ENCODE measurements around the gene SLC35G2.

SLC35G2 gene

GRCh38 chr3:136840252-136840651 lies 21.3 kb downstream of the SLC35G2 start:
- DNase-seq (ENCODE audit: low read depth in 2 of 2), result no peak
- no peak for TF ChIP-seq CTCF (IDR thresholded peaks at IDR 0.05; ENCODE audit: low read depth, low read length)
- no peak overlapping the region for H3K4me3 ChIP-seq (replicated peaks in 1 of 2; ENCODE audit: low read depth in 2 of 2, low read length in 2 of 2)

- no peak for DNase-seq (ENCODE audit: low read depth in 2 of 2)
- no peak for TF ChIP-seq CTCF (IDR thresholded peaks at IDR 0.05; ENCODE audit: low read depth, low read length)
- no peak overlapping the region for H3K4me3 ChIP-seq (replicated peaks in 1 of 2; ENCODE audit: low read depth in 2 of 2, low read length in 2 of 2)
These were observed 23.4 kb downstream of the SLC35G2 start for GRCh38 chr3:136842294-136842693.

GRCh38 chr3:136844724-136845123 lies 25.8 kb downstream of the SLC35G2 start:
- H3K4me3 ChIP-seq (replicated peaks in 1 of 2; ENCODE audit: low read depth in 2 of 2, low read length in 2 of 2), result no peak overlapping the region
- TF ChIP-seq CTCF (IDR thresholded peaks at IDR 0.05; ENCODE audit: low read depth, low read length), result no peak
- peak in 1 of 2 donors; percentile 54 for DNase-seq (ENCODE audit: low read depth in 2 of 2)

GRCh38 chr3:136852180-136852579 lies 33.3 kb downstream of the SLC35G2 start:
- no peak overlapping the region for H3K4me3 ChIP-seq (replicated peaks in 1 of 2; ENCODE audit: low read depth in 2 of 2, low read length in 2 of 2)
- DNase-seq (ENCODE audit: low read depth in 2 of 2), result no peak
- no peak for TF ChIP-seq CTCF (IDR thresholded peaks at IDR 0.05; ENCODE audit: low read depth, low read length)

- no peak for DNase-seq (ENCODE audit: low read depth in 2 of 2)
- no peak overlapping the region for H3K4me3 ChIP-seq (replicated peaks in 1 of 2; ENCODE audit: low read depth in 2 of 2, low read length in 2 of 2)
These were observed 37.7 kb downstream of the SLC35G2 start for GRCh38 chr3:136856665-136857064.

GRCh38 chr3:136858381-136858780 lies 39.5 kb downstream of the SLC35G2 start:
- no peak overlapping the region for H3K4me3 ChIP-seq (replicated peaks in 1 of 2; ENCODE audit: low read depth in 2 of 2, low read length in 2 of 2)
- no peak for DNase-seq (ENCODE audit: low read depth in 2 of 2)
- no peak for TF ChIP-seq CTCF (IDR thresholded peaks at IDR 0.05; ENCODE audit: low read depth, low read length)

More at GRCh38 chr3:136856665-136857064, 37.7 kb downstream of the SLC35G2 start:
- no peak for TF ChIP-seq CTCF (IDR thresholded peaks at IDR 0.05; ENCODE audit: low read depth, low read length)

- peak overlapping the region in 1 of 2 donors; percentile 70 for H3K4me3 ChIP-seq (replicated peaks in 1 of 2; ENCODE audit: low read depth in 2 of 2, low read length in 2 of 2)
- DNase-seq (ENCODE audit: low read depth in 2 of 2), result no peak
- no peak for TF ChIP-seq CTCF (IDR thresholded peaks at IDR 0.05; ENCODE audit: low read depth, low read length)
These were observed 41.6 kb downstream of the SLC35G2 start for GRCh38 chr3:136860541-136860940.

Data from cardiac fibroblast (primary cell).